ENCODE results near the gene KCNQ1.

KCNQ1 gene

GRCh38 chr11:2776351-2777061, 331.7 kb downstream of the KCNQ1 start:
- no peak for ATAC-seq

GRCh38 chr11:2777386-2777785, 332.6 kb downstream of the KCNQ1 start:
- ATAC-seq: no peak

- no peak for ATAC-seq
These were observed 333.2 kb downstream of the KCNQ1 start for GRCh38 chr11:2777871-2778629.

- peak in 1 of 2 donors; percentile 37 for ATAC-seq
These were observed 334.1 kb downstream of the KCNQ1 start for GRCh38 chr11:2778630-2779498.

GRCh38 chr11:2779499-2779980, 334.7 kb downstream of the KCNQ1 start:
- no peak for ATAC-seq

GRCh38 chr11:2779981-2780849, 335.4 kb downstream of the KCNQ1 start:
- ATAC-seq: no peak

GRCh38 chr11:2780850-2781407, 336.1 kb downstream of the KCNQ1 start:
- ATAC-seq: no peak

- no peak for ATAC-seq
These were observed 336.8 kb downstream of the KCNQ1 start for GRCh38 chr11:2781408-2782274.

GRCh38 chr11:2782769-2783168, 338.0 kb downstream of the KCNQ1 start:
- ATAC-seq: no peak

GRCh38 chr11:2783536-2784082, 338.8 kb downstream of the KCNQ1 start:
- ATAC-seq: peak in 1 of 2 donors; percentile 20

GRCh38 chr11:2787816-2788167, 343.0 kb downstream of the KCNQ1 start:
- ATAC-seq: no peak

- ATAC-seq: no peak
These were observed 343.6 kb downstream of the KCNQ1 start for GRCh38 chr11:2788168-2789071.

GRCh38 chr11:2789331-2789730, 344.5 kb downstream of the KCNQ1 start:
- no peak for ATAC-seq

- ATAC-seq: no peak
These were observed 345.2 kb downstream of the KCNQ1 start for GRCh38 chr11:2789791-2790567.

GRCh38 chr11:2790568-2790921, 345.7 kb downstream of the KCNQ1 start:
- no peak for ATAC-seq

- no peak for ATAC-seq
These were observed 346.3 kb downstream of the KCNQ1 start for GRCh38 chr11:2791139-2791520.

- peak; percentile 45 to 49 for ATAC-seq
These were observed 346.9 kb downstream of the KCNQ1 start for GRCh38 chr11:2791521-2792380.

Measured in activated CD4-positive, CD25-positive, alpha-beta regulatory T cell treated with anti-CD3 and anti-CD28 coated beads, Interleukin-2, amount 50 U/mL, for 24 hours (primary cell).